A673 (cell line): ENCODE measurements around the gene DOK3.

Experiments
- CTCF ChIP-seq: fragments of 300-800, 200-600 bp; sonication (generic); conservative IDR thresholded peaks from 2 replicates; pipeline ENCODE4 v1.5.1; 2017; ENCODE audit warnings: low read depth, mild to moderate bottlenecking, antibody characterized with exemption, low read length, moderate library complexity, mixed read lengths
- EZH2 ChIP-seq: fragments of 200-600 bp; sonication (generic); IDR thresholded peaks from 2 replicates; pipeline ENCODE4 v1.6.1; 2017; ENCODE audit warnings: borderline replicate concordance, low read depth, mild to moderate bottlenecking, mixed read lengths, antibody characterized with exemption, low read length; ENCODE audit not compliant: poor library complexity, severe bottlenecking

DNA sequence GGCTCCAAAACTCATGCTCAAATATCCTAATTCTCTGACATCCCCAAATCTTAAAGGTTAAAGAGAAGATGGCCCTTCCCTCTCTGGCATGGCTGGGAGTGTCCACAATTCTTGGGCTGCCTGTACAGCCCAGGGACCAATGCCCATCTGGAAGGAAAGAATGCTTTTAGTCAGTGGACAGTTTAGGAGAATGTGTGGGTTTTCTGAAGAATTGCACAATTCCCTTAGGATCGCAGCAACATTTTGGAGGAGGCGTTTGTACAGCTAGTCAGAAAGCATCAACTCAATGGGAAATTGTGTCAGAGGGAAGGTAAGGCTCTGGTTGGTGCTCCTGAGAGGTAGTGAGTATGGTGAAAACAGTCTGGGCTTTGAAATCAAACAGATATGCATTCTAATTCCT is 29.8 kb upstream of the DOK3 start:
- TF ChIP-seq CTCF (no peak), EZH2 (no peak)
